ENCODE measurements around the gene VWC2L. TPM values are rescaled to one million over a fixed set of nuclear protein-coding genes. Genes with fewer than 3 reads are reported as not detected.

The VWC2L gene
- total and polyA plus RNA-seq, 2 of the 8 experiments (the other 6 are each of a cell fraction or from before 2014, with no cell fraction given), result not detected

GRCh38 chr2:214471382-214471781 is 60.5 kb downstream of the VWC2L start (continued):
- TF ChIP-seq CHD7 (IDR thresholded peaks at IDR 0.05; ENCODE audit: insufficient replicate concordance, low read length) (no peak), CTCF (IDR thresholded peaks at IDR 0.05; ENCODE audit: control extremely low read depth in 1 of 3, insufficient read depth in 1 of 3, low read depth in 1 of 3, low read length in 3 of 3) (no peak), CTBP2 (IDR thresholded peaks at IDR 0.05; ENCODE audit: borderline replicate concordance, insufficient read depth, insufficient read length, low read length) (no peak), NRF1 (IDR thresholded peaks at IDR 0.05; ENCODE audit: low read depth, low read length) (no peak), ATF3 (IDR thresholded peaks at IDR 0.05; ENCODE audit: insufficient read depth, low read depth, low read length) (no peak), BCL11A (IDR thresholded peaks at IDR 0.05; ENCODE audit: low read depth in 2 of 2, low read length in 2 of 2) (no peak), RAD21 (IDR thresholded peaks at IDR 0.05 in 1 of 2, conservative IDR thresholded peaks at IDR 0.05 in 1 of 2; ENCODE audit: low read depth in 2 of 2, low read length in 2 of 2) (no peak)

Measured in H1 (cell line).